GM12873 (cell line): Measurements from ENCODE around the gene ASTN2.

Experiments used
- TF ChIP-seq, protein P1 (sequence below): IDR thresholded peaks from 2 replicates; pipeline ENCODE4 v1.5.1; 2012; ENCODE audit warnings: low read depth, mild to moderate bottlenecking, moderate library complexity, low read length, control low read depth; ENCODE audit not compliant: insufficient read depth; ENCODE audit errors: missing control alignments

The ASTN2 gene

DNA sequence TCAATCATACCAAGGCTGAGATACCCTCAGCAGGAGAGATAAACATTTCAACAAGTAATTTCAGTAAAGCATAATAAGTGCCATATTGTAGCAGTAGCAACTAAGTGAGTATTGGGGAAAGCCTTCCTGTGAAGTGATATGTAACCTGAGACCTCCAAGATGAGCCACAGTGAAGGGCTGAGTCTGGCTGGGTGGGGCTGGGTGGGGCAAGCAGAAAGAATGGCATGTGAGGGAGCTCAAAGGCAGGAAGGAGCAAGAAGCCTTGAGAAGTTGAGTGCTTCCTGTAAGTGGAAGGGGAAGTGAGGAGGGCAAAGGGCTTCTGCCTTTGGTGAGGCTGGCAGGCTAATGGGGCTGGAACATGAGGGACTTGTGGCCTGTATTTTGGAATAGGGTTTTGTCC lies 19.7 kb upstream of the ASTN2 start:
- TF ChIP-seq, protein P1, sequence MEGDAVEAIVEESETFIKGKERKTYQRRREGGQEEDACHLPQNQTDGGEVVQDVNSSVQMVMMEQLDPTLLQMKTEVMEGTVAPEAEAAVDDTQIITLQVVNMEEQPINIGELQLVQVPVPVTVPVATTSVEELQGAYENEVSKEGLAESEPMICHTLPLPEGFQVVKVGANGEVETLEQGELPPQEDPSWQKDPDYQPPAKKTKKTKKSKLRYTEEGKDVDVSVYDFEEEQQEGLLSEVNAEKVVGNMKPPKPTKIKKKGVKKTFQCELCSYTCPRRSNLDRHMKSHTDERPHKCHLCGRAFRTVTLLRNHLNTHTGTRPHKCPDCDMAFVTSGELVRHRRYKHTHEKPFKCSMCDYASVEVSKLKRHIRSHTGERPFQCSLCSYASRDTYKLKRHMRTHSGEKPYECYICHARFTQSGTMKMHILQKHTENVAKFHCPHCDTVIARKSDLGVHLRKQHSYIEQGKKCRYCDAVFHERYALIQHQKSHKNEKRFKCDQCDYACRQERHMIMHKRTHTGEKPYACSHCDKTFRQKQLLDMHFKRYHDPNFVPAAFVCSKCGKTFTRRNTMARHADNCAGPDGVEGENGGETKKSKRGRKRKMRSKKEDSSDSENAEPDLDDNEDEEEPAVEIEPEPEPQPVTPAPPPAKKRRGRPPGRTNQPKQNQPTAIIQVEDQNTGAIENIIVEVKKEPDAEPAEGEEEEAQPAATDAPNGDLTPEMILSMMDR = no peak

DNA sequence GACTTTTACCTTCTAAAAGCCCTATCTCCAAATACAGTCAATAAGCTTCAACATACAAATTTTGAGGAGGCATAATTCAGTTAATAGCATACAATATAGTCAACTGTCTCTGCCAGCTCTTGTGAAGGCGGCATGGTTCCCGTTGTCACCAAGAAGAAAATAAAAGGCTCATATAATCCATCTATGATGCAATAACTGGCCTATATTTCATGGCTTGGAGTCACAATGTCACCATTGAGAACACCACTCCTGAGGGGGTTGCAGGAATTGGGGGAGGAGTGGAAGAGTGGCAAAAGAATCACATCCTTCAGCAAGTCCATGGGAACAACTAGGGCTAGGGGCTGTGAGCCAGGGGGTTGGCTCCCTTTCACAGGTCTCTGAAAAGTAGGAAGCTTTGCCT lies 16.0 kb upstream of the ASTN2 start:
- TF ChIP-seq, protein P1 = no peak

- TF ChIP-seq, protein P1 = no peak
These were observed 12.6 kb upstream of the ASTN2 start for GRCh38 chr9:117427357-117427913.

- TF ChIP-seq, protein P1 = no peak
These were observed 10.7 kb upstream of the ASTN2 start for GRCh38 chr9:117425566-117425965.

DNA sequence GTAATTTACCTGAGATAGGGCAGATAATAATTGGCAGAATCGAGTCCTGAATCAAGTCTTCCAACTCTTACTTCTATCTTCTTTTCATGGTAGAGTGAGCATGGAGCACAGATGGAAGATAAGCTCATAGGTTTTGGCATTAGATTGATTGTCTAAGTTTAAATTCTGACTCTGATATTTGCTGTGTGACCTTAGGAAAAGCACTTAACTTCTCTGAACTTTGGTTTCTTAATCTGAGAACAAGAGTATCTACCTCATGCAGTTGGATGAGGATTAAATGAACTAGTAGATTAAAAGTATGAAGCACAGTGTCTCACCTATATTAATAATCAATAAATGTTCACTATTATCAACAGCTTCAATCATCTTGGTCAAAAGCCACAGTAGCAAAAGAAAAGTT lies 9.4 kb upstream of the ASTN2 start:
- TF ChIP-seq, protein P1 = no peak

GRCh38 chr9:117418111-117418510 lies 3.3 kb upstream of the ASTN2 start:
- TF ChIP-seq, protein P1 = no peak

- TF ChIP-seq, protein P1 = no peak
These were observed 2.0 kb upstream of the ASTN2 start for GRCh38 chr9:117416856-117417255.
